H9 (cell line): ENCODE data around the gene RPA1. TPM values are rescaled to one million over a fixed set of nuclear protein-coding genes. Genes with fewer than 3 reads are reported as not detected.

ENCODE experiments used
- DNase-seq: peaks from one replicate; pipeline ENCODE4 v3.0.0-alpha.2; 2017
- H2AFZ ChIP-seq: one replicate; pipeline ENCODE4 v1.6.1; 2013; ENCODE audit warnings: mild to moderate bottlenecking, low read length, control low read depth, moderate library complexity
- H2AK5ac ChIP-seq: 2 replicates; pipeline ENCODE4 v1.6.1; 2013; ENCODE audit warnings: low read length, control low read depth, mixed read lengths; ENCODE audit not compliant: insufficient read length
- H2BK120ac ChIP-seq: one replicate; pipeline ENCODE4 v1.6.1; 2013; ENCODE audit warnings: low read depth, mild to moderate bottlenecking, low read length, control low read depth, inconsistent platforms; ENCODE audit not compliant: poor library complexity, severe bottlenecking
- H2BK12ac ChIP-seq: 2 replicates; pipeline ENCODE4 v1.6.1; 2013; ENCODE audit warnings: low read length, control low read depth, mixed read lengths, low read depth; ENCODE audit not compliant: insufficient read length
- H2BK15ac ChIP-seq: 2 replicates; pipeline ENCODE4 v1.6.1; 2013; ENCODE audit warnings: low read depth, low read length, control low read depth
- H2BK20ac ChIP-seq: one replicate; pipeline ENCODE4 v1.6.1; 2013; ENCODE audit warnings: low read depth, mild to moderate bottlenecking, low read length, control low read depth, inconsistent platforms; ENCODE audit not compliant: poor library complexity, severe bottlenecking
- H2BK5ac ChIP-seq: 2 replicates; pipeline ENCODE4 v1.6.1; 2013; ENCODE audit warnings: low read length, control low read depth, mixed read lengths; ENCODE audit not compliant: insufficient read length
- H3K14ac ChIP-seq: 2 replicates; pipeline ENCODE4 v1.6.1; 2013; ENCODE audit warnings: low read length, control low read depth; ENCODE audit not compliant: insufficient read depth
- H3K18ac ChIP-seq: 2 replicates; pipeline ENCODE4 v1.6.1; 2013; ENCODE audit warnings: low read depth, mild to moderate bottlenecking, mixed read lengths, low read length, control low read depth; ENCODE audit not compliant: insufficient read length
- H3K23ac ChIP-seq: 2 replicates; pipeline ENCODE4 v1.6.1; 2013; ENCODE audit warnings: low read length, control low read depth, mixed read lengths, low read depth; ENCODE audit not compliant: insufficient read length
- H3K23me2 ChIP-seq: 2 replicates; pipeline ENCODE4 v1.6.1; 2013; ENCODE audit warnings: low read depth, mild to moderate bottlenecking, mixed read lengths, low read length, control low read depth; ENCODE audit not compliant: insufficient read length, poor library complexity, severe bottlenecking
- H3K27ac ChIP-seq: 2 replicates; pipeline ENCODE4 v1.5.1; 2013; ENCODE audit warnings: low read length, control low read depth, mixed read lengths, low read depth; ENCODE audit not compliant: insufficient read length
- H3K27me3 ChIP-seq: 2 replicates; pipeline ENCODE4 v1.6.1; 2013; ENCODE audit warnings: low read length, control low read depth, inconsistent platforms; ENCODE audit not compliant: insufficient read depth
- H3K4ac ChIP-seq: 2 replicates; pipeline ENCODE4 v1.6.1; 2013; ENCODE audit warnings: low read depth, mild to moderate bottlenecking, control low read depth, inconsistent platforms, low read length, moderate library complexity
- H3K4me1 ChIP-seq: 2 replicates; pipeline ENCODE4 v1.6.1; 2013; ENCODE audit warnings: low read length, control low read depth, inconsistent platforms; ENCODE audit not compliant: insufficient read depth
- H3K4me2 ChIP-seq: 2 replicates; pipeline ENCODE4 v1.6.1; 2013; ENCODE audit warnings: low read length, control low read depth, mixed read lengths; ENCODE audit not compliant: insufficient read length, insufficient read depth
- H3K56ac ChIP-seq: 2 replicates; pipeline ENCODE4 v1.6.1; 2013; ENCODE audit warnings: low read depth, mild to moderate bottlenecking, mixed read lengths, low read length, control low read depth; ENCODE audit not compliant: insufficient read length
- H3K79me1 ChIP-seq: 2 replicates; pipeline ENCODE4 v1.6.1; 2013; ENCODE audit warnings: low read depth, mild to moderate bottlenecking, moderate library complexity, low read length, control low read depth, inconsistent platforms; ENCODE audit not compliant: insufficient read depth, poor library complexity, severe bottlenecking
- H3K79me2 ChIP-seq: 2 replicates; pipeline ENCODE4 v1.6.1; 2013; ENCODE audit warnings: low read length, control low read depth, inconsistent platforms; ENCODE audit not compliant: insufficient read depth
- H3K9ac ChIP-seq: 2 replicates; pipeline ENCODE4 v1.6.1; 2013; ENCODE audit warnings: low read length, control low read depth, mixed read lengths; ENCODE audit not compliant: insufficient read length; ENCODE audit errors: extremely low read depth
- H3K9me3 ChIP-seq: one replicate; pipeline ENCODE4 v1.6.1; 2013; ENCODE audit warnings: low read depth, low read length, inconsistent platforms; ENCODE audit not compliant: control insufficient read depth
- H3T11ph ChIP-seq: one replicate; pipeline ENCODE4 v1.6.1; 2013; ENCODE audit warnings: mild to moderate bottlenecking, low read length, control low read depth, inconsistent platforms
- H4K20me1 ChIP-seq: one replicate; pipeline ENCODE4 v1.6.1; 2013; ENCODE audit not compliant: control insufficient read depth, insufficient read length, insufficient read depth
- H4K5ac ChIP-seq: 2 replicates; pipeline ENCODE4 v1.6.1; 2013; ENCODE audit warnings: low read depth, mild to moderate bottlenecking, mixed read lengths, low read length, control low read depth; ENCODE audit not compliant: insufficient read length
- H4K8ac ChIP-seq: replicated peaks from 2 replicates; pipeline ENCODE4 v1.6.1; 2013; ENCODE audit warnings: low read length, control low read depth, mixed read lengths, low read depth; ENCODE audit not compliant: insufficient read length
- H4K91ac ChIP-seq: 2 replicates; pipeline ENCODE4 v1.6.1; 2013; ENCODE audit warnings: low read depth, mild to moderate bottlenecking, moderate library complexity, mixed read lengths, low read length, control low read depth; ENCODE audit not compliant: insufficient read length
- H3K27ac Mint-ChIP-seq, 3 experiments: 2 replicates in 2 of 3; 3 replicates in 1 of 3; pipeline ENCODE4 v1.8.0; 2020 to 2021; ENCODE audit warnings: mixed read lengths in 3 of 3, mild to moderate bottlenecking in 1 of 3, moderate library complexity in 1 of 3
- H3K27me3 Mint-ChIP-seq: 2 replicates; pipeline ENCODE4 v1.8.0; 2021; ENCODE audit warnings: low read depth, mild to moderate bottlenecking, moderate library complexity, mixed read lengths
- H3K36me3 Mint-ChIP-seq, 3 experiments: 2 replicates in 2 of 3; 3 replicates in 1 of 3; pipeline ENCODE4 v1.8.0; 2020 to 2021; ENCODE audit warnings: low read depth in 3 of 3, mixed read lengths in 3 of 3; ENCODE audit not compliant: insufficient read depth in 1 of 3
- H3K4me1 Mint-ChIP-seq, 2 experiments: 2 replicates each; pipeline ENCODE4 v1.8.0; 2020; ENCODE audit warnings: mixed read lengths in 2 of 2
- H3K4me3 Mint-ChIP-seq, 2 experiments: 2 replicates in 1 of 2; 3 replicates in 1 of 2; pipeline ENCODE4 v1.8.0; 2020 to 2021; ENCODE audit warnings: mild to moderate bottlenecking in 2 of 2, mixed read lengths in 2 of 2, moderate library complexity in 1 of 2
- H3K9me3 Mint-ChIP-seq, 2 experiments: 2 replicates in 1 of 2; 3 replicates in 1 of 2; pipeline ENCODE4 v1.8.0; 2020; ENCODE audit warnings: mild to moderate bottlenecking in 2 of 2, mixed read lengths in 2 of 2, moderate library complexity in 1 of 2
- CTCF ChIP-seq: fragments of 200-600 bp; sonication (generic); conservative IDR thresholded peaks from 3 replicates; pipeline ENCODE4 v1.8.0; 2021; ENCODE audit warnings: antibody characterized with exemption, mild to moderate bottlenecking
- WGBS: extraction: QIAGEN DNeasy Blood & Tissue Kit; methylation state at CpG from one replicate; pipeline ENCODE4 v1.1.7; 2013; ENCODE audit warnings: missing lambda C conversion rate, low lambda C conversion rate, mixed read lengths; ENCODE audit not compliant: insufficient read length; ENCODE audit errors: extremely low coverage; 5-methylcytosine and 5-hydroxymethylcytosine counted together
- total RNA-seq: library from RNA; stranded (reverse); gene quantifications from 2 replicates; pipeline ENCODE4 v1.2.1, GENCODE V29; 2021

Gene RPA1
- total RNA-seq, 1 experiment from 2014 or later: 215 TPM

- Histone ChIP-seq H3K23ac (no peak overlapping the region), H3K27ac (no peak overlapping the region), H3K9ac (no peak overlapping the region), H2BK20ac (no peak overlapping the region), H2BK15ac (no peak overlapping the region), H4K20me1 (no peaks in the 10 kb centered on the region), H4K8ac (no peak overlapping the region), H2BK120ac (no peak overlapping the region), H3K27me3 (peaks cover 60% of the 10 kb centered on the region), H3T11ph (no peak overlapping the region), H3K9me3 (no peaks in the 10 kb centered on the region), H2AFZ (no peak overlapping the region), H4K91ac (no peak overlapping the region), H3K79me1 (no peaks in the 10 kb centered on the region), H3K4me2 (no peak overlapping the region), H3K79me2 (no peaks in the 10 kb centered on the region), H3K18ac (no peak overlapping the region), H2BK12ac (no peak overlapping the region), H3K23me2 (peaks cover 4% of the 10 kb centered on the region), H4K5ac (no peak overlapping the region), H3K4me1 (no peaks in the 10 kb centered on the region), H3K56ac (no peak overlapping the region), H3K14ac (no peak overlapping the region), H2BK5ac (no peak overlapping the region), H2AK5ac (no peak overlapping the region), H3K4ac (no peak overlapping the region)
- Mint-ChIP-seq H3K27me3 (peaks cover 100% of the 10 kb centered on the region), H3K4me1 (peaks cover 15 to 46% of the 10 kb centered on the region in 2 experiments), H3K27ac (no peak overlapping the region), H3K9me3 (peaks cover 0 to 8% of the 10 kb centered on the region in 2 experiments; a peak in 1 of 5 replicates), H3K36me3 (no peaks in the 10 kb centered on the region), H3K4me3 (no peak overlapping the region)
- DNase-seq: no peak
- no CpG with 5 or more reads among the region's 3 CpGs for WGBS
- TF ChIP-seq CTCF: no peak
Observed at GRCh38 chr17:1909985-1910384, 80.2 kb downstream of the RPA1 start.
